Adrenal gland (tissue), 5 donors: ENCODE data around the gene WASL.

Source experiments
- POLR2A ChIP-seq, 2 donors: fragments of 450-650 bp; IDR thresholded peaks; one replicate each; pipeline ENCODE4 v1.6.1; 2017; ENCODE audit warnings: antibody characterized with exemption in 2 of 2, mild to moderate bottlenecking in 2 of 2, moderate library complexity in 1 of 2
- TF ChIP-seq, protein P1 (sequence below), 6 experiments: fragments of 450-650 bp in 4 of 6; fragments of 200-600 bp in 2 of 6; sonication (generic) in 1 of 6; IDR thresholded peaks; 1 replicate in 5 of 6; 2 replicates in 1 of 6; pipeline versions ENCODE4 v1.5.1 to v1.8.0; 2016 to 2021; ENCODE audit warnings: antibody characterized with exemption in 6 of 6, mild to moderate bottlenecking in 2 of 6, moderate library complexity in 1 of 6
- donor health status: DM: no; HTN: no; CAD: no.

GRCh38 chr7:123745437-123745836, 3.4 kb downstream of the WASL start:
- TF ChIP-seq, protein P1, sequence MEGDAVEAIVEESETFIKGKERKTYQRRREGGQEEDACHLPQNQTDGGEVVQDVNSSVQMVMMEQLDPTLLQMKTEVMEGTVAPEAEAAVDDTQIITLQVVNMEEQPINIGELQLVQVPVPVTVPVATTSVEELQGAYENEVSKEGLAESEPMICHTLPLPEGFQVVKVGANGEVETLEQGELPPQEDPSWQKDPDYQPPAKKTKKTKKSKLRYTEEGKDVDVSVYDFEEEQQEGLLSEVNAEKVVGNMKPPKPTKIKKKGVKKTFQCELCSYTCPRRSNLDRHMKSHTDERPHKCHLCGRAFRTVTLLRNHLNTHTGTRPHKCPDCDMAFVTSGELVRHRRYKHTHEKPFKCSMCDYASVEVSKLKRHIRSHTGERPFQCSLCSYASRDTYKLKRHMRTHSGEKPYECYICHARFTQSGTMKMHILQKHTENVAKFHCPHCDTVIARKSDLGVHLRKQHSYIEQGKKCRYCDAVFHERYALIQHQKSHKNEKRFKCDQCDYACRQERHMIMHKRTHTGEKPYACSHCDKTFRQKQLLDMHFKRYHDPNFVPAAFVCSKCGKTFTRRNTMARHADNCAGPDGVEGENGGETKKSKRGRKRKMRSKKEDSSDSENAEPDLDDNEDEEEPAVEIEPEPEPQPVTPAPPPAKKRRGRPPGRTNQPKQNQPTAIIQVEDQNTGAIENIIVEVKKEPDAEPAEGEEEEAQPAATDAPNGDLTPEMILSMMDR (IDR thresholded peaks at IDR 0.05), result no peak
- TF ChIP-seq POLR2A (IDR thresholded peaks at IDR 0.05), result no peak
